K562 (cell line): Measurements from ENCODE around the gene C13orf46.

Source experiments
- MAX ChIP-seq: sonication (generic); formaldehyde crosslinking; IDR thresholded peaks from 2 replicates; pipeline ENCODE4 v1.9.0; 2022; ENCODE audit warnings: mild to moderate bottlenecking, missing genetic modification reagents
- MCM7 ChIP-seq, 2 experiments: fragments of 450-650 bp; IDR thresholded peaks; 2 replicates each; pipeline ENCODE4 v1.6.1; 2016 to 2018
- REST ChIP-seq, 2 experiments: fragments of 450-650 bp; formaldehyde crosslinking in 1 of 2; IDR thresholded peaks; 2 replicates each; pipeline versions ENCODE4 v1.4.0 to v1.6.1; 2014 to 2020; ENCODE audit warnings: mild to moderate bottlenecking in 2 of 2, borderline replicate concordance in 1 of 2, low read depth in 1 of 2
- RFX7 ChIP-seq: fragments of 250-450 bp; sonication (Bioruptor Pico); IDR thresholded peaks from 2 replicates; pipeline ENCODE4 v1.5.1; 2021; ENCODE audit warnings: mild to moderate bottlenecking

- TF ChIP-seq MCM7 (IDR thresholded peaks at IDR 0.05) (no peak), MAX (no peak), REST (IDR thresholded peaks at IDR 0.05; ENCODE audit: borderline replicate concordance) (no peak), REST (CRISPR knock-in tag; IDR thresholded peaks at IDR 0.05; ENCODE audit: low read depth) (no peak), RFX7 (CRISPR knock-in tag) (no peak)
Observed at GRCh38 chr13:113941571-113942191, 32.2 kb downstream of the C13orf46 start.
